Medulla oblongata (tissue), 1 donor: ENCODE measurements around the gene EFCAB11.
"Not testable (repeated sequence)": the region's sequence is repeated elsewhere in the genome, so short reads cannot be mapped to it uniquely, and the experiment has no call there.

Experiments used
- DNase-seq: peaks from one replicate; pipeline ENCODE4 v3.0.0-alpha.2; 2015; ENCODE audit errors: extremely low spot score

Gene EFCAB11

DNA sequence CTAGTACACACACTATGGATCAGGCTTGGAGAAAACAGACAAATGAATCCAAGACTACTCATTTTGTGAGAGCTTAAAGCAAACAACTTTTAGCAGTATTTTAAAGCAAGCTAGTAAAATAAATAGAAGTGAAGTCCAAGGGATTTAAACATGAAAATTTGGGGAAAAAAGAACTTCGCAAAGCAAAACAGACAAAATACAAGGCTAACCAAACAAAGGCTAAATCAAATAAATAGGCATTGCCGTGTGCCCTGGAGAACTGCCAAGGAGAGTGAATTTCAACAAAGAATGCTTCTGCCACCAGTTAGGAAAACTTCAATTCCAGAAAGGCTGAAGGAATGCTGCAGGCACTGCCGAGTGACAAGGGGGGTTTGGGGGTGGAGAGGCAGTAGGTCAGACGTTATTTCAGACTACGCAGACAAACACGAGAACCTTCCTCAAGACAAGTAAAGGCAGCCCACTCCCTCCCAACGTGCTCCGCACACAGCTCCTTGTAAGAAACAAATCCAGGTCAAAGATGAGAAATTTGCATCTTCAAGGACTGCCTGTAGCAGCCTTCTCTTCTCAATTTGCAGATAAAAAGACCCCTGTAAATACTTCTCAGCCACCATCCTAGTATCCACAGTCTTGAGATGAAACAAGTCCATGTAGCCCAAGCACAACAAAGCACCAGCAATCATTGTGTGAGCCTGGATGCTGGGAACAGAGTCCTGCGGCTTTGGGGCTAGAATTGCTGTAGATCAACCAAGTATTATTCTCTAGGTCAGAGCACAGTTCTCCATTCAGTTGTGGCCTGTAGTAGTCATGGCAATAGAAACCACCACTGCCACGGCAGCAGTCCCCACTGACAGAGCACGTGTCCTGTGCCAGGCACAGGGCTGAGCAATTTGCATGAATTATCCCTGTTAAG, 43.3 kb downstream of the EFCAB11 start:
- DNase-seq = peak; percentile 78

DNA sequence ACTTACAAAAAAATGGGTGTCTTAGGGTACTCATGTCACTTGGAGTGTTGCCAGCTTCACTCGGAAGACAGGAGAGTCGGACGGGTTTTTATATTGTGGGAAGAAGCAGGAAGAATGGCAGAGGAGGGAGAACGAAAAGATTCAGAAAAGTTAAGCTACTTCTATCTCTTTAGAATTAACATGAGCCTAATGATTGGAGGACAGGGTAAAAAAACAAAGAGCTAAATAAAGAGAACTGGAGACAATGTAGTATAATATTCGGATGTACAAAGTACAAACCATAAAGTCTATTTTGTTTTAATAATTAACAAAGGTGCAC, 43.9 kb downstream of the EFCAB11 start:
- DNase-seq = no peak

- DNase-seq = no peak
These were observed 44.9 kb downstream of the EFCAB11 start for GRCh38 chr14:89909586-89909985.

GRCh38 chr14:89908712-89909450, 45.6 kb downstream of the EFCAB11 start:
- no peak for DNase-seq

DNA sequence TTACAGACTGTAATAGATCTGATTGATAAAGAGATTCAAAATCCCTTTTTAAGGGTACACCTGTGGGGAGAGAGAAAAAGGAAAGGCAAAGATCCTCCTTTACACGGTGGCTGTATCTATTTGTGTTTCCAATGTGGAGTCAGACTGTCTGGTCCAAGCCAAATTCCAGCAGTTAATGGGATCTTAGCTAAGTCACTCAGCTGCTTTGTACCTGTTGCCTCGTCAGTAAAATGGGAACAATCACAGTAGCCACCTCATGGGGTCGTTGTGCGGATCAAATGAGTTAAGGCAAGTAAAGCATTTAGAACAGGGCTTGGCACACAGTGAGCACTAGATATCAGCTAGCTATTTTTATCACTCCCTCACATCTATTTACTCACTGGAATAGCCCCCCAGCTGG, 46.9 kb downstream of the EFCAB11 start:
- DNase-seq = no peak

DNA sequence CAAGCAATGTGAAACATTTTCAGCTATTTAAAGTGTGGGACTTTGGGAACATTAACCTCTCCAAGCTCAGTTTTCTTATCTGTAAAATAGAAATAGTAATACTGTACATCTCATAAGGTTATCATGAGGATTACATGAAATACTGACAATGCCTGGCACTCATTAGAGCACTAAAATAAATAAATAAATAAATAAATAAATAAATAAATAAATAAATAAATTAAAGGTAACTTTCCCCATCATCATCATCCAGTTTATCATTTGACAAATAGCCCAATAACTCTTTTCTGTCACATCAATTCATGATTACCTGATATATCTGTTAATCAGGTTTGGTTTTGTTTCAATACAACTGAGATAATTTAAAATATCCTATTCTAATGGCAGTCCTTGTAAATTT, 48.5 kb downstream of the EFCAB11 start:
- no peak for DNase-seq

GRCh38 chr14:89903340-89903952, 51.1 kb downstream of the EFCAB11 start:
- DNase-seq = no peak

DNA sequence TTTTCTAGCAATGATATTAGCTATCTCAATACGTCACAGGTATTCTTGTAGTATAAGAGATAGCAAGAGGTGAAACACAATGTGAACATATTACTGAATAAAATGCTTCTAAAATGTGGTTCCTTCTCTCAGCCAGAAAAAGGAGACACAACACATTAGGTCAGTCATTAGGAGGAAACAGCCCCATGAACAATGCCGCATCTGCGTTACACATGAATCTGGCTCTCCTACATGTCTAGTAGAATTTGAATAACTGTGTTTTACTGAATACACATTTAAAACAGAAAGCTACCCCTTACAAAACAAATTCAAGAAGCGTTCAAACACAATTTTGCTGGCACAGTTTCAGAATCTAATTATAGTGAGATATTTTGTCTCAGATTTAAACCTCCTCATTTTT, 51.6 kb downstream of the EFCAB11 start:
- no peak for DNase-seq

DNA sequence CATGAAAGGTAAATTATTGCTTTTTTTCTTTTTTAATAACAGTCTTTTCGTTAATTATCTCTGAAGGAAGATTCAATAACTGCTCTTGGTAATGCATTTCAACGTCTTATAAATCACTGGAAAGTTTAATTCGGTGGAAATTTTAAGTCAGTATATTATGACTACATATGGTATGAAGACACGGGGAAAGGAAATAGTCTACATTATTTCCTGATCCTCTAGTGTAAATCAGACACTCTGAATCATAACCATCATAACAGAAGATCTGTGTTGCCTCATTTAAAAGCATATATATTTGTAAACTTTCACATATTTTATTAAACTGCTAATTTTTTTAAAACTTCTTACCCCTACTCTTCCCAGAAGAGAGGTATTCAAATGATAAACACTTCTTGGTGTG, 53.7 kb downstream of the EFCAB11 start:
- no peak for DNase-seq

DNA sequence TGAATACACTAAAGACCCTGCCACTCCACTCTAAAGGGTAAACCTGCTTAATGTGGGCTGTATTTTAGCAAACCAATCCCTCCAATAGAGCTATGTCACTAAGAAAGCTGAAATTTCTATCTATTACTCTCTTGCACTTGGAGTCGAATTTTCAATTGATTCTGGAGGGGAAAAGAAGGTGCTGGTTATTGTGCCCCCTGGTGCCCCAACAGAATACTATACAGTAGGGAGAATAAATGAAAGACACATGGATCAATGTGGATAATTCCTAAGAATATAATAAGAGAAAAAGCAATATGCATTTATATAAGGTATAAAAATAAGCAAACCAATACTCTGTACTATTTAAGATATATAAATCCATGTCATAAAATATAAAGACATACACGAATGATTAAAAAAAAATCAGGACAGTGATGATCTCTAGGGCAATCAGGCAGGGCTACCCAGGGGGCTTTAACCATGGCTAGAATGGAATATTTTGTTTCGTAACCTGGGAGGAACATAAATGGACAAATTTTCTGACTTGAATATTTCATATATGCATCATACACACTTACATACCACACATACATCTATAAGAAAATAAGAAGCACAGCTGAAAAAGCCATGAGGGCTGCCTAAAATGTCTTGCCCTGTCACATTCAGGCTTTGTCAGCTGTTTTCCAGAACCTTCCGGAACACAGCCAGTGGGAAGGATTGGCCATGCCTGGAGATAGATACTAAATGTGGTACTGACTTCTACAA, 54.4 kb downstream of the EFCAB11 start:
- DNase-seq = no peak

- DNase-seq = no peak
These were observed 55.2 kb downstream of the EFCAB11 start for GRCh38 chr14:89899291-89899690.

DNA sequence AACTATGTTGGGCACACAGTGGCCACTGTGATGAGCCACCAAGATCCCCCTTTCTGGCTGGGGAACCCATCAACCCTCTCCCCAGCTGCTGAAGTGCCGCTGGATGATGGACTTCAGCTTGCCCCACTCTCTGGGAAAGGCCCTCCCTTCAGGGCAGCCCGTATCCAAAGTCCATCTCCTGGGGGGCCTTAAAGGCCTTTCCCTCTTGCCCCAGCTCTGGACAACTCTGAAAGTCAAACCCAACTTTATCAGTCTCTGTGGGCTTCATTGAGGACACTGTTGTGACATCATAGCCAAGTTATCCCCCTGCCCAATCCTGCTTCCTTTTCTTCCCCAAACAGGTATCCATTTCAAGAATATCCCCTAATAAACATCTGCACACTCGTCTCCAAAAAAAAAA, 61.1 kb downstream of the EFCAB11 start:
- DNase-seq = not testable (repeated sequence)

DNA sequence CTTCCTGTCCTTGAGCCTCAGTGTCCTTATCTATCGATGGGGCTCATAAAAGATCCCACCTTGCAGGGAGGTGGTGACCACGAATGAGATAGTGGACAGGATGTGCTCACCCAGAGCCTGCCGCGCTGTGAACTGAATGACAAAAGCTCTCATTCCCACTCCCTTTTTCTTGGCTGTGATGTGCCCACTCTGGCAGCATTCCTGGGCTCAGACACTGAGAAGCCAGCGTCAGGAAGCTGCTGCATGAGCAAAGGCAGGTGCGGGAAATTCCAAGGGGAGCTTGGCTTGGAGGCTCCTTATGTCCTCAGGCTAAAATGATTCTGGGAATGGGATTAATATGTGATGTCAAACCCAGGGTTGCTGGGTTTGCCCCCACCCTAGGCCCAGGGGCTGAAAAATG, 61.6 kb downstream of the EFCAB11 start:
- no peak for DNase-seq

DNA sequence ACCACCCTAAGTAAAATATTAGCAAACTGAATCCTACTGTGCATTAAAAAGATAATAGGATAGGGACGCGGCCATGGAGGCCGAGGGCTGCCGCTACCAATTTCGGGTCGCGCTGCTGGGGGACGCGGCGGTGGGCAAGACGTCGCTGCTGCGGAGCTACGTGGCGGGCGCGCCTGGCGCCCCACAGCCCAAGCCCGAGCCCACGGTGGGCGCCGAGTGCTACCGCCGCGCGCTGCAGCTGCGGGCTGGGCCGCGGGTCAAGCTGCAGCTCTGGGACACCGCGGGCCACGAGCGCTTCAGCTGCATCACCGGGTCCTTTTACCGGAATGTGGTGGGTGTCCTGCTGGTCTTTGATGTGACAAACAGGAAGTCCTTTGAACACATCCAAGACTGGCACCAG, 62.8 kb downstream of the EFCAB11 start:
- DNase-seq = not testable (repeated sequence)

DNA sequence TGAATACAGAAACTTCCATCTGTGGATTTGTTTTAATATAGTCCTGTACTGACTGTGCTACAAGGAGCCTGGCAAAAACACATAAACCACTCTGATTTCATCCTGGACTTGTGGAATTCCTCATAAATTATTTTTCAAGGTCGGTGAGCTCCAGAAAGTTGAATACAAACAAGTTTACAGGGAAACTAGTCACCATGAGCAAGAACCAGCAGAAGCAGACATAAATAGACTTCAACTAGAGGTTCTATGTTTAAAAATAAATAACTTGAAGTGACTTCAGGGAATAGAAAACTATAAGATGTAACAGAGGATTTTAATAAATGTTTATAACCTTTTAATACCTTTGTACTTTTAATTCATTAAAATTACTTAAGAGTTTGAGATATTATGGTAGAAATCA, 63.5 kb downstream of the EFCAB11 start:
- DNase-seq = no peak

DNA sequence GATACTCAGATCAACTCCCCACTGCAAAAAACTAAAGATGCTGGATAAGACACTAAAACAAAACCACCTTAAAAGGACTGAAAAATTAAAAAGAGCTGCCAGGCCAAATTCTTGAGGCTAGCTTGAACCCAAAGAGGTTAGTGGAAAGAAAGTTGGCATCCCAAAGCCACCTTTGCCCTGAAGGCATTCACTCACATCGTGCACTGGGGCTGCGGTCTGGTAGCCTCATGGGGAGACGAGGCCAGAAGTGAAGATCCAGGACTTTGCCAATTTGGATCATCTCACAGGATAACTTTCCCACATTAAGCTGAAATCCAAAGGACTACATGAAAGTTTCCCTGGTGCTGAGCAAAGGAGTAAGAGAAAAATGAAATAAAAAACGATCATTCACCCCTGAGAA, 63.9 kb downstream of the EFCAB11 start:
- no peak for DNase-seq

DNA sequence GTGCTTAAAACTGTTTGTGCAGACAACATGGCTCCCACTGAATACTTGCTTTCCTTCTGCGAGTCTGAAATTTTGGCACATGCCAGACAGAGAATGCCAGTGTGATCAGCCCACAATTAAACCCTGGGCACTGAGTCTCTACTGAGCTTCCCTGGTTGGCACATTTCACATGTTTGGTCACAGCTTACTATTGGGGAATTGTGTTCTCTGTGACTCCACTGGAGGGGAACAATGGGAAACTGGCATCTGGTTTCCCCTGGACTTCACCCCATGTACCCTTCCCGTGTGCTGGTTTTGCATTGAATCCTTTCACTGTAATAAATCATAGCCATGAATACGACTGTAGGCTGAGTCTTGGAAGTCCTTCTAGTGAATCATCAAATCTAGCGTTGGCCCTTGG, 64.9 kb downstream of the EFCAB11 start:
- no peak for DNase-seq

GRCh38 chr14:89884761-89885160, 69.8 kb downstream of the EFCAB11 start:
- DNase-seq = no peak

GRCh38 chr14:89881839-89882238, 72.7 kb downstream of the EFCAB11 start:
- no peak for DNase-seq

GRCh38 chr14:89874091-89874490, 80.4 kb downstream of the EFCAB11 start:
- DNase-seq = not testable (repeated sequence)

GRCh38 chr14:89870316-89870715, 84.2 kb downstream of the EFCAB11 start:
- no peak for DNase-seq

- no peak for DNase-seq
These were observed 84.9 kb downstream of the EFCAB11 start for GRCh38 chr14:89869606-89870005.
